GM19043 (cell line): ENCODE results near the gene PHKA1.
"Not testable (repeated sequence)": the region's sequence is repeated elsewhere in the genome, so short reads cannot be mapped to it uniquely, and the experiment has no call there.

Source experiments
- ATAC-seq: cut with Tn5 transposase; IDR thresholded peaks from one replicate; pipeline ENCODE4 v1.9.1; 2021; ENCODE audit warnings: low read depth; ENCODE audit not compliant: unreplicated experiment

The PHKA1 gene

GRCh38 chrX:72576141-72576894 lies 137.8 kb downstream of the PHKA1 start:
- ATAC-seq = no peak

GRCh38 chrX:72573158-72573511 lies 141.0 kb downstream of the PHKA1 start:
- ATAC-seq = peak; percentile 20

DNA sequence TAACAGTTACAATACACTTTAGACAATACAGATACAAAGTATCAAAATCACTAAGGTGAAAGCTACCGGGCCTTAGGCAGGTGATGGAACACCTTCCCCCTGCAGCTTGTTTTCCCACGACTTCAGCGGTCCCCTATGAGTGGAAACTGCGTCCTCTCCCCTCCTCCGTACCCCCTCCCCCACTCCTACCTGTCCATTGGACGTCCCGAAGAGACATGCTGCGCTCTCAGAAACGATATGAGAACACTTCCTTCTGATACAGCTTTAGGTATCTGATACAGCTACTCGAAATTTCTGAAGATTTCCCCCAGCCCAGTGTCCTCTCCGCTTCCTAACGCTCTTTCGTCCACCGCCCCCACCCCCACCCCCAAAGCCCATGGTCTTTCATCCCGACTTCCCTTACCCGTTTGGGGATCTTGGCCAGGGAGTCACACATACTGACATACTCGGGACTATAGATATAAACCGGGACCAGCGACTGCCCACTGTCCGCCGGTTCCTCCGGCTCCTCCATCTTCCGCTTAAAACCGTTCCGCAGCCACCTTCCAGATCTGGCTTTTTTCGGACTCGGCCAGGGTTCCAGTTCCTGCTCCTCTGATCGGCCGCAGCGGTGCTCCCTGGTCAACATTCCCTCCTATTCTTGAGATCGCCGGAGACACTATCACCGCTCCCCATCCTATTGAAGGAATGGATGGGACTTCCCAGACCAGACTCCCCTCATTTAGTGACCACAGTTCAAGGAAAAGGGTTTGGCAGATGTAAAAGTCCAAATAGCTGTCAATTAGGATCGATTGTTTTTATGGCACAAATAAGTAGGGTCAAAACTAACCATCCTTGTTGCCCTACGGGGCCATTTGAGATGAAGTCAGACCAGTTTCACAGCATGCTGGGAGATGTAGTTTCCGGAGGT lies 141.6 kb downstream of the PHKA1 start, which contains the start of gene HDAC8:
Gene HDAC8, minus strand, starts transcription at position 596 of the 910 bp plus-strand sequence. Its CDS starts 82 bp downstream, at position 514.
- peak; percentile 95 for ATAC-seq

GRCh38 chrX:72569786-72570185 lies 144.3 kb downstream of the PHKA1 start:
- no peak for ATAC-seq

DNA sequence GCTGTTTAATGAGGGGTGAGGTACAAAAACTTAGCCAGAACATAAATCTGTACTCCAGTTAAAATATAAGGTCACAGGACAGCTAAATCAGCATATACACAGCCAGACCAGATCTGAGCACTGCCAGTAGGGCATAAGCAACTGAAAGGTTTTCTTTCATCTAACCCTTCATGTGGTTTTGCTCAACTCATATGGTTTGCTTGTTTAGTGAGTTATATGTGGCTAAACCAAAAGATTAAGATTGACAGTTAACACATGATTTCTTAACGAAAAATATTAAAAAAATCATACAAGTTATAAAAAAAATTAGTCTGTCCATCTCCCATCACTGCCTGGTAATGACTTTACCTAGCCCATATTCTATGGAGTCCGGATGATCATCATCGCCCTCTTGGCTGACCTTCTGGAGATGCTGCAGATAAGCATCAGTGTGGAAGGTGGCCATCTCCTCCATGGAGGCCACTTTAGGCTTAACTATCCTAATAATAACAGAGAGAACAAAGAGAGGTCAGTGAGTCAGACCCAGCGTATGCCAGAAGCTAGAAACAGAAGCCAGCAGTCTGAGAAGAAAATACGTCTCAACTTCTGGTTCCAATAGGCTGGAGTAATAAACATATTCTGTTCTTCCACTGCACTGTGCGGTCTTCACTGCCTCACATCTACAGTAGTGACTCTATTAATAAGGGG lies 145.6 kb downstream of the PHKA1 start:
- no peak for ATAC-seq

DNA sequence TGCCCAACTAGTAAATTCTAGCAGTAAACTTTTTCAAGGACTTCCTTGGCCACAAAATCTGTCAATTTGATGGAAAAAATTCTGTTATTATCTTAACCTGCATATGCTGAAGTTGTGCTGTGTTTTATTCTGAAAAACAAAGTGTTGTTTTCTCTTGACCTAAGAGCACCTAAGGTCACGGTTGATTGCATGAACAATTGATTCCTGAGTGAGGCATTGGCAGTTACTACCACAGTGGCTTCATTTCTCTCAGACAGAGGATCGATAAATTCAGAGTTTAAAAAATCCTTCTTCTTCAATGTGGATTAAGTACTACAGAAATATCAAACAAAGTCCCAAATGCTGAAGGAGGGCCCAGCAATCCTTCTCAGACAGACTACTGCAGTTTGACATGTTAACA lies 147.7 kb downstream of the PHKA1 start:
- ATAC-seq = no peak

GRCh38 chrX:72559655-72560054 lies 154.5 kb downstream of the PHKA1 start:
- ATAC-seq = not testable (repeated sequence)

- ATAC-seq = no peak
Observed at GRCh38 chrX:72554448-72555140, 159.5 kb downstream of the PHKA1 start.

- not testable (repeated sequence) for ATAC-seq
Observed at GRCh38 chrX:72552443-72552842, 161.7 kb downstream of the PHKA1 start.

GRCh38 chrX:72545990-72546389 lies 168.1 kb downstream of the PHKA1 start:
- no peak for ATAC-seq

DNA sequence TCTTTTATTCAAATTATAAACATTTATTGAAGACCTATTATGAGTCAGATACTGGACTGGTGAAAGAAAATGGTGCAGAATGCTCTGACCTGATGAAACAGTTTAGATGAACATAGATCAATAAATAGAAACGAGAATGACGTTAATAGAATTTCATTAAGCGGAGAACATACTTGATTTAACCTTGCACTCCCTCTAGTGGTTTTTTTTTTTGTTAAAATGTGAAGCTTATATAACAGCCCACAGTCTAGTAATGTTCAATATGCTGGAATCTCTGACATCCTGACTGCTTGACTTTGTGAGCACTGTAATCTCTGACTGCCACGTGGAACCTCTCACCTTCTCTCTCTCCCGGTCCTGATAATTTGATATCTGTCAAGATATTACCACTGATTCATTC lies 173.8 kb downstream of the PHKA1 start:
- ATAC-seq = no peak

DNA sequence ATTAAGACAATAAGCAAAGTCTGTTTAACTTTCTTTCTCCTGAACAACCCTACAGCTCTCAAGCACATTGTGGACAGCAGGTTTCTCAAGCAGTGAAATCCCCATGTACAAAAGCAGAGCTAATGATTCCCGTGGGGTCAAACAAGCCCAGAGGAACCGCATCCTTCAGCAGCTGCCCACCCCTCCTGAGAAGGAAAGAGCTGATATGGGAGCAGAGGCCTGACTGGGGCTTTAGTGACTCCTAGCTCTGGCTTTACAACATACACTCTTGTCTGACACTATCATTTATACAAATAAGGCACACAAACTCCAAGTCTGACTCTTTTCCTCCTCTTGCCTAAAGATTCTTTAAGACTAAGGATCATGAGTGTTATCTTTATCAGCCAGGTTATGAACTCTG lies 174.3 kb downstream of the PHKA1 start:
- no peak for ATAC-seq

- no peak for ATAC-seq
Observed at GRCh38 chrX:72536542-72536941, 177.6 kb downstream of the PHKA1 start.

DNA sequence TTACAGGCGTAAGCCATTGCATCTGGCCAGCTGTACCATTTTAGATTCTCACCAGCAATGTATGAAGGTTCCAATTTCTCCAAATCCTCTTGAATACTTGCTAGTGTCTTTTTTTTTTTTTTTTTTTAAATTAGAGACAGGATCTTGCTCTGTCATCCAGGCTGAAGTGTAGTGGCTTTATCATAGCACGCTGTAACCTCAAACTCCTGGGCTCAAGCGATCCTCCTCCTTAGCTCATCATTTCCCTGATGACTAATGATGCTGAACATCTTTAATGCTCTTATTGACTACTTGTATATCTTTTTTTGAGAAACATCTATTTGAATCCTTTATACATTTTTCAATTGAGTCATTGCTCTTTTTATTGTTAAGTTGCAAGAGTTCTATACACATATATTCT lies 181.7 kb downstream of the PHKA1 start:
- no peak for ATAC-seq
